IMR-90 (cell line): Measurements from ENCODE around the gene STK33. TPM values are rescaled to one million over a fixed set of nuclear protein-coding genes. Genes with fewer than 3 reads are reported as not detected.

Source experiments
- ATAC-seq: fragments of 200-7000 bp; cut with Tn5 transposase; 2 replicates; pipeline ENCODE4 v1.9.1; 2020; ENCODE audit warnings: low read depth, mild to moderate bottlenecking, moderate library complexity
- BruUV-seq: library from RNA; stranded (reverse); fragments of 400-500 nt; replicated peaks from 2 replicates; lab custom pipeline; 2021; lab: Mats Ljungman, UMichigan
- CTCF ChIA-PET: fragments of 300-600 bp; formaldehyde crosslinking; extraction: SDS; loops from one replicate; lab custom pipeline; 2021; ENCODE audit warnings: antibody characterized with exemption; lab: Yijun Ruan, JAX
- POLR2A ChIA-PET: fragments of 300-600 bp; sonication (Branson Sonifier 250); formaldehyde crosslinking; loops from one replicate; lab custom pipeline; 2022; ENCODE audit warnings: antibody characterized with exemption; ENCODE audit not compliant: unreplicated experiment; lab: Charles Lee
- DNase-seq: peaks from one replicate; pipeline ENCODE4 v3.0.0; 2013
- H2AFZ ChIP-seq: replicated peaks from 2 replicates; pipeline ENCODE3; 2013; ENCODE audit warnings: low read length, mild to moderate bottlenecking; ENCODE audit not compliant: poor library complexity
- H2AK5ac ChIP-seq: 2 replicates; pipeline ENCODE4 v1.6.1; 2013; ENCODE audit warnings: low read depth, low read length, inconsistent platforms
- H2AK9ac ChIP-seq: replicated peaks from 2 replicates; pipeline ENCODE3; 2013; ENCODE audit warnings: mild to moderate bottlenecking, low read depth, low read length, moderate library complexity; ENCODE audit not compliant: poor library complexity
- H2BK120ac ChIP-seq: 2 replicates; pipeline ENCODE4 v1.6.1; 2013; ENCODE audit warnings: low read depth, low read length, inconsistent platforms
- H2BK15ac ChIP-seq: 3 replicates; pipeline ENCODE4 v1.6.1; 2013; ENCODE audit warnings: low read depth, low read length, inconsistent platforms
- H2BK20ac ChIP-seq: 2 replicates; pipeline ENCODE4 v1.6.1; 2013; ENCODE audit warnings: low read depth, mild to moderate bottlenecking, inconsistent platforms, low read length, moderate library complexity
- H2BK5ac ChIP-seq: 2 replicates; pipeline ENCODE4 v1.6.1; 2013; ENCODE audit warnings: mild to moderate bottlenecking, low read depth, low read length, inconsistent platforms; ENCODE audit not compliant: poor library complexity, severe bottlenecking
- H3K14ac ChIP-seq: replicated peaks from 2 replicates; pipeline ENCODE4 v1.6.1; 2013; ENCODE audit warnings: low read depth, low read length, inconsistent platforms
- H3K18ac ChIP-seq: 2 replicates; pipeline ENCODE4 v1.6.1; 2013; ENCODE audit warnings: low read depth, low read length, control low read depth
- H3K23ac ChIP-seq: 2 replicates; pipeline ENCODE4 v1.6.1; 2013; ENCODE audit warnings: low read depth, low read length, inconsistent platforms
- H3K27ac ChIP-seq: 2 replicates; pipeline ENCODE4 v1.5.1; 2013; ENCODE audit warnings: mild to moderate bottlenecking, control low read depth, low read length; ENCODE audit not compliant: insufficient read depth
- H3K27me3 ChIP-seq: 2 replicates; pipeline ENCODE4 v1.6.1; 2013; ENCODE audit warnings: low read length; ENCODE audit not compliant: control insufficient read depth, insufficient read depth
- H3K36me3 ChIP-seq: 2 replicates; pipeline ENCODE4 v1.6.1; 2013; ENCODE audit warnings: low read length, mixed read lengths; ENCODE audit not compliant: control insufficient read depth, insufficient read depth
- H3K4ac ChIP-seq: 2 replicates; pipeline ENCODE4 v1.6.1; 2013; ENCODE audit warnings: low read depth, low read length, inconsistent platforms
- H3K4me1 ChIP-seq: 2 replicates; pipeline ENCODE4 v1.6.1; 2013; ENCODE audit warnings: low read length, mixed read lengths; ENCODE audit not compliant: control insufficient read depth, insufficient read depth
- H3K4me2 ChIP-seq: 2 replicates; pipeline ENCODE4 v1.6.1; 2013; ENCODE audit warnings: low read depth, mild to moderate bottlenecking, control low read depth, low read length, moderate library complexity
- H3K4me3 ChIP-seq: 2 replicates; pipeline ENCODE4 v1.5.1; 2013; ENCODE audit warnings: low read depth, mild to moderate bottlenecking, control low read depth, low read length, moderate library complexity; ENCODE audit not compliant: insufficient read depth
- H3K56ac ChIP-seq: 2 replicates; pipeline ENCODE4 v1.6.1; 2013; ENCODE audit warnings: low read length, inconsistent platforms; ENCODE audit not compliant: insufficient read depth; ENCODE audit errors: extremely low read depth
- H3K79me1 ChIP-seq, 2 experiments: 2 replicates each; pipeline ENCODE4 v1.6.1; 2013; ENCODE audit warnings: low read length in 2 of 2, inconsistent platforms in 1 of 2, low read depth in 1 of 2
- H3K9ac ChIP-seq: 2 replicates; pipeline ENCODE4 v1.6.1; 2013; ENCODE audit warnings: low read depth, low read length, control low read depth
- H3K9me1 ChIP-seq: 2 replicates; pipeline ENCODE4 v1.6.1; 2013; ENCODE audit warnings: low read length, inconsistent platforms; ENCODE audit not compliant: insufficient read depth
- H3K9me3 ChIP-seq: 2 replicates; pipeline ENCODE4 v1.6.1; 2013; ENCODE audit warnings: low read length; ENCODE audit not compliant: control insufficient read depth, insufficient read depth
- H4K20me1 ChIP-seq: 2 replicates; pipeline ENCODE4 v1.6.1; 2013; ENCODE audit warnings: low read length, inconsistent platforms; ENCODE audit not compliant: insufficient read depth
- H4K5ac ChIP-seq: 2 replicates; pipeline ENCODE4 v1.6.1; 2013; ENCODE audit warnings: mild to moderate bottlenecking, low read depth, low read length, control low read depth
- H4K8ac ChIP-seq, 2 experiments: 2 replicates each; pipeline ENCODE4 v1.6.1; 2013; ENCODE audit warnings: low read depth in 2 of 2, low read length in 2 of 2, control low read depth in 1 of 2, inconsistent platforms in 1 of 2
- H4K91ac ChIP-seq: 2 replicates; pipeline ENCODE4 v1.6.1; 2013; ENCODE audit warnings: low read depth, low read length, inconsistent platforms; ENCODE audit not compliant: insufficient read depth
- SMC3 ChIP-seq: fragments of 150-350 bp; IDR thresholded peaks from 2 replicates; pipeline ENCODE4 v1.6.1; 2016; ENCODE audit warnings: low read depth, mild to moderate bottlenecking, antibody characterized with exemption, low read length, moderate library complexity
- WGBS, 2 experiments: methylation state at CpG; one replicate each; pipeline versions ENCODE4 v1.1.5 to v1.1.7; 2013; ENCODE audit warnings: missing lambda C conversion rate in 2 of 2; ENCODE audit not compliant: insufficient read length in 1 of 2; ENCODE audit errors: extremely low coverage in 2 of 2; 5-methylcytosine and 5-hydroxymethylcytosine counted together
- dilution Hi-C: fragments of 300-500 bp; cut with HindIII; formaldehyde crosslinking; loops from one replicate; pipeline ENCODE4 v1.14.3; 2018; ENCODE audit warnings: low sequenced_read_pairs; ENCODE audit not compliant: unreplicated experiment
- in situ Hi-C: fragments of 300-500 bp; cut with MboI; formaldehyde crosslinking; loops from 3 replicates; pipeline ENCODE4 v1.14.3; 2019; ENCODE audit warnings: low sequenced_read_pairs, inconsistent platforms, mixed read lengths
- intact Hi-C: fragments of 100-400 bp; cut with micrococcal nuclease; formaldehyde crosslinking; loops from 2 replicates; pipeline ENCODE4 v1.10.0; 2022
- polyA plus RNA-seq, 3 experiments: library from polyadenylated mRNA; depleted of rRNA; stranded (reverse); fragments of >200 nt; gene quantifications; 2 replicates each; pipeline ENCODE4 v1.2.3, GENCODE V29; 2012; ENCODE audit warnings: low replicate concordance in 1 of 3
- total RNA-seq: library from RNA; depleted of rRNA; stranded (reverse); fragments of >200 nt; gene quantifications from 2 replicates; pipeline ENCODE4 v1.2.3, GENCODE V29; 2012

The STK33 gene
- total and polyA plus RNA-seq, 2 of the 4 experiments (the other 2 are of a cell fraction), result 2.3 to 2.6 TPM

DNA sequence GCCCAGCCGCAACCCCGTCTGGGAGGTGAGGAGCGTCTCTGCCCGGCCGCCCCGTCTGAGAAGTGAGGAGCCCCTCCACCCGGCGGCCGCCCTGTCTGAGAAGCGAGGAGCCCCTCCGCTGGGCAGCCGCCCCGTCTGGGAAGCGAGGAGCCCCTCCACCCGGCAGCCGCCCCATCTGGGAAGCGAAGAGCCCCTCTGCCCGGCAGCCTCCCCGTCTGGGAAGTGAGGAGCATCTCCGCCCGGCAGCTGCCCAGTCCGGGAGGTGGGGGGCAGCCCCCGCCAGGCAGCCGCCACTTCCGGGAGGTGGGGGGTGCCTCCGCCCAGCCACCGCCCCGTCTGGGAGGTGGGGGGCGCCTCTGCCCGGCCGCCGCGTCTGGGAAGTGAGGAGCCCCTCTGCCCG is 70.6 kb downstream of the STK33 start:
- no peak overlapping the region for H3K14ac ChIP-seq
- H3K23ac ChIP-seq, result no peak overlapping the region
- ATAC-seq (no peak), DNase-seq (no peak)
- dilution Hi-C loops (no loop called here), in situ Hi-C loops (no loop called here), intact Hi-C loops (no loop called here)
- no peak overlapping the region for H3K9ac ChIP-seq
- H3K9me3 ChIP-seq, result no peaks in the 10 kb centered on the region
- H3K4me1 ChIP-seq, result no peaks in the 10 kb centered on the region
- H2AFZ ChIP-seq, result no peak overlapping the region
- no peak overlapping the region for H3K27ac ChIP-seq
- H3K4me3 ChIP-seq, result no peak overlapping the region
- ChIA-PET CTCF (no interaction called here), POLR2A (no interaction called here)
- no peak overlapping the region for H2BK120ac ChIP-seq
- BruUV-seq, result no TSS peak
- H2AK5ac ChIP-seq, result no peak overlapping the region
- H4K5ac ChIP-seq, result no peak overlapping the region
- TF ChIP-seq SMC3, result no peak
- no peaks in the 10 kb centered on the region for H4K20me1 ChIP-seq
- no peaks in the 10 kb centered on the region for H3K79me1 ChIP-seq
- no peak overlapping the region for H3K56ac ChIP-seq
- no peaks in the 10 kb centered on the region for H3K36me3 ChIP-seq
- H3K4ac ChIP-seq, result no peak overlapping the region
- no peak overlapping the region for H4K91ac ChIP-seq
- no peak overlapping the region for H4K8ac ChIP-seq
- WGBS, 2 experiments, result 96% methylated on average over 9 of the region's 34 CpGs; no CpG with 5 or more reads in 1 of the 2 experiments
- H2AK9ac ChIP-seq, result no peak overlapping the region
- no peaks in the 10 kb centered on the region for H3K27me3 ChIP-seq
- H2BK5ac ChIP-seq, result no peak overlapping the region
- no peak overlapping the region for H3K4me2 ChIP-seq
- no peak overlapping the region for H3K18ac ChIP-seq
- H3K9me1 ChIP-seq, result no peaks in the 10 kb centered on the region
- H2BK15ac ChIP-seq, result no peak overlapping the region
- H2BK20ac ChIP-seq, result no peak overlapping the region
